Mesothelial cell of epicardium (in vitro differentiated cells): Measurements from ENCODE around the gene CES3. TPM values are rescaled to one million over a fixed set of nuclear protein-coding genes. Genes with fewer than 3 reads are reported as not detected.
A peak's percentile ranks its signal among the peaks of the same experiment; 100 is the strongest.

Experiments
- DNase-seq, 2 experiments: peaks; one replicate each; pipeline ENCODE4 v3.0.0; 2021; ENCODE audit warnings: low spot score in 2 of 2; ENCODE audit not compliant: unreplicated experiment in 2 of 2
- H3K27ac Mint-ChIP-seq: 2 replicates; pipeline ENCODE4 v1.8.0; 2021; ENCODE audit warnings: mixed read lengths
- H3K27me3 Mint-ChIP-seq: 2 replicates; pipeline ENCODE4 v1.8.0; 2021; ENCODE audit warnings: low read depth, mixed read lengths
- H3K36me3 Mint-ChIP-seq: 2 replicates; pipeline ENCODE4 v1.8.0; 2021; ENCODE audit warnings: mixed read lengths
- H3K4me1 Mint-ChIP-seq: 2 replicates; pipeline ENCODE4 v1.8.0; 2021; ENCODE audit warnings: mixed read lengths
- H3K4me3 Mint-ChIP-seq: 2 replicates; pipeline ENCODE4 v1.8.0; 2021; ENCODE audit warnings: mild to moderate bottlenecking, moderate library complexity, mixed read lengths
- H3K9me3 Mint-ChIP-seq: 2 replicates; pipeline ENCODE4 v1.8.0; 2021; ENCODE audit warnings: mixed read lengths
- total RNA-seq: library from RNA; stranded (reverse); gene quantifications from 3 replicates; pipeline ENCODE4 v1.2.1, GENCODE V29; 2021
- TF ChIP-seq, protein P1 (sequence below): fragments of 200-600 bp; sonication (generic); IDR thresholded peaks from one replicate; pipeline ENCODE4 v1.5.0; 2021; ENCODE audit warnings: antibody characterized with exemption; ENCODE audit not compliant: unreplicated experiment

CES3 gene
- total RNA-seq, 1 donor from 2014 or later = 5.1 TPM

- H3K4me1 Mint-ChIP-seq = peaks cover 21% of the 10 kb centered on the region
- TF ChIP-seq, protein P1, sequence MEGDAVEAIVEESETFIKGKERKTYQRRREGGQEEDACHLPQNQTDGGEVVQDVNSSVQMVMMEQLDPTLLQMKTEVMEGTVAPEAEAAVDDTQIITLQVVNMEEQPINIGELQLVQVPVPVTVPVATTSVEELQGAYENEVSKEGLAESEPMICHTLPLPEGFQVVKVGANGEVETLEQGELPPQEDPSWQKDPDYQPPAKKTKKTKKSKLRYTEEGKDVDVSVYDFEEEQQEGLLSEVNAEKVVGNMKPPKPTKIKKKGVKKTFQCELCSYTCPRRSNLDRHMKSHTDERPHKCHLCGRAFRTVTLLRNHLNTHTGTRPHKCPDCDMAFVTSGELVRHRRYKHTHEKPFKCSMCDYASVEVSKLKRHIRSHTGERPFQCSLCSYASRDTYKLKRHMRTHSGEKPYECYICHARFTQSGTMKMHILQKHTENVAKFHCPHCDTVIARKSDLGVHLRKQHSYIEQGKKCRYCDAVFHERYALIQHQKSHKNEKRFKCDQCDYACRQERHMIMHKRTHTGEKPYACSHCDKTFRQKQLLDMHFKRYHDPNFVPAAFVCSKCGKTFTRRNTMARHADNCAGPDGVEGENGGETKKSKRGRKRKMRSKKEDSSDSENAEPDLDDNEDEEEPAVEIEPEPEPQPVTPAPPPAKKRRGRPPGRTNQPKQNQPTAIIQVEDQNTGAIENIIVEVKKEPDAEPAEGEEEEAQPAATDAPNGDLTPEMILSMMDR = no peak
- peaks cover 2% of the 10 kb centered on the region for H3K36me3 Mint-ChIP-seq
- DNase-seq = no peak
- H3K27ac Mint-ChIP-seq = no peak overlapping the region
- no peaks in the 10 kb centered on the region for H3K9me3 Mint-ChIP-seq
- H3K4me3 Mint-ChIP-seq = no peak overlapping the region
- peaks cover 50% of the 10 kb centered on the region for H3K27me3 Mint-ChIP-seq
Observed at GRCh38 chr16:66927918-66928649, 33.0 kb upstream of the CES3 start.

- H3K27me3 Mint-ChIP-seq = peaks cover 42% of the 10 kb centered on the region
Observed at GRCh38 chr16:66928702-66929388, 32.2 kb upstream of the CES3 start.

DNA sequence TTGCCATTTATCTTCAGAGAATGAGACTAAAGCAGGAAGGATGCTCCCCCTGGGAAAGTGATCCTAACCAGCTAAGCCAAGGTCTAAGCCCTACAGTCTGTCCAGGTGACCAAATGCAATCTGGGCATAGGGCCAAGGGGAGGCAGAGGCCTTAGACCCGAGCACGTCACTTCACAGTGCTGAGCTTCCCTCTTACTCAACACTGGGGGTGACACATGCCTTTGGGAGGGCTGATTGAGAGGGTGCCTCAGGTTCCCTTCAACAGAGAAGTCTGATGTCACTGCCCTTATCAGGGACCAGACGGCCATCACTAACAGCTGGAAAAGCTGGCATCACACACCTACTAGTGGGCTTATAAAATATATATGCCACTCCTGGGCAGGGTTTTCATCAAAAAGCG, 30.9 kb upstream of the CES3 start:
- Mint-ChIP-seq H3K27me3 (peaks cover 30% of the 10 kb centered on the region), H3K9me3 (no peaks in the 10 kb centered on the region), H3K36me3 (peaks cover 2% of the 10 kb centered on the region), H3K27ac (no peak overlapping the region), H3K4me3 (no peak overlapping the region), H3K4me1 (peaks cover 28% of the 10 kb centered on the region)
- DNase-seq = no peak
- TF ChIP-seq, protein P1 = no peak

More at GRCh38 chr16:66928702-66929388, 32.2 kb upstream of the CES3 start:
- no peaks in the 10 kb centered on the region for H3K9me3 Mint-ChIP-seq
- peaks cover 2% of the 10 kb centered on the region for H3K36me3 Mint-ChIP-seq
- no peak overlapping the region for H3K27ac Mint-ChIP-seq
- TF ChIP-seq, protein P1 = no peak
- H3K4me3 Mint-ChIP-seq = no peak overlapping the region
- no peak for DNase-seq
- H3K4me1 Mint-ChIP-seq = peaks cover 22% of the 10 kb centered on the region

DNA sequence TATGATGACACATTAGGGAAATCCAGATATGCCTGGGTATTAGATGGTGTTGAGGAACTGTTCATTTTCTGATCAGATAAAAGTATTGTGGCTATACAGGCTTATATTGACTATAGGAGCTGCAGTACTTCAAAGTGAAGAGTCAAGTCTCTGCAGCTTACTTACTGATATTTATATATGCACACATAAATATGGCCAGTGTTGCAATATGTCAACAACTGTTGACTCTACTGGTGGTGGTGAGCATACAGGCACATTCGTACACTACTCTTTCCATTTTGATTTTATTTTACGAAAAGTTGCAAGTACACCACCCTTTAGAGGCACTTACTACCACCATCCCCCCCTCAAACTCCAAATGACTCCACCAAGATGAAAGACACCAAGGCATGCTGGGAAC, 29.4 kb upstream of the CES3 start:
- Mint-ChIP-seq H3K4me1 (peaks cover 34% of the 10 kb centered on the region), H3K27me3 (peaks cover 15% of the 10 kb centered on the region), H3K27ac (no peak overlapping the region), H3K36me3 (peaks cover 2% of the 10 kb centered on the region), H3K4me3 (peak overlapping the region; percentile 36), H3K9me3 (no peaks in the 10 kb centered on the region)
- DNase-seq = no peak
- TF ChIP-seq, protein P1 = no peak

DNA sequence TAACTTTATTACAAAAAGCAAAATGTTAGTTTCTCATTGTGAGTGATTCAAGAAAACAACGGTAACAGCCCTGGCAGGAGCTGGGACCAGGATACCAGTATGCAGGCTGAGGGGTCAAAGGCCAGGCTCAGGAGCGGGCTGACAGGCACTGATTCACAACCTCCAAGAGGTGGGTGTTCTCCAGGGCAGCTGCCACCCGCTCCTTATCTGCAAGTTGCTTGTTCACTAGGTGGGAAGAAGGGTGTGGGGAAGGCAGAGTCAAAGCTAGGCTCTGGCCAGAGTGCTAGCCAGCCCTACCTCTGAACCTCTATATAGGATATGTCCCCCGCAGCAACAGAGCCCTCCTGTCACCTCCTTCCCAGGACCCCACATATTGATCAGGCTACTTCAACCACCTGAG, 29.0 kb upstream of the CES3 start:
- TF ChIP-seq, protein P1 = no peak
- Mint-ChIP-seq H3K4me1 (peaks cover 36% of the 10 kb centered on the region), H3K4me3 (no peak overlapping the region)

More for the DNA sequence above, 29.0 kb upstream of the CES3 start:
- Mint-ChIP-seq H3K27ac (no peak overlapping the region), H3K27me3 (peaks cover 11% of the 10 kb centered on the region), H3K9me3 (no peaks in the 10 kb centered on the region), H3K36me3 (peaks cover 2% of the 10 kb centered on the region)
- no peak for DNase-seq
